ENCODE data around the gene KIF15.

KIF15 gene

DNA sequence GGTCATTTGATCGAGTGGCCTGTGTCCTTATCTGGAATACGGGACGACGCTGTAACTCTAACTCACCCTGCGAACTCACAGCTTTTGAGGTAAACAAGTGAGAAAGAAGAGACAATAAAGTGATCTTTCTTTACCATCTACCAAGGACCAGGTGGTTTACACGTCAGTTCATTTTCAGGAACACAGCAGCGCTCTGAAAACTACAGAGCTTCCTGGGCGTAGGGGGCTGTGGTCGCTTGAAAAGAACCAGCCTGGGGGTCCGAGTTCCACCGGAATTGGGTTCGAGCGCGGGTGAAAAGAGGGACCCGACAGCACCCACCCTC, 532 bp upstream of the KIF15 start:
- H3K9ac ChIP-seq (ENCODE audit: low read depth, low read length): peak overlapping the region; percentile 88
- peak overlapping the region; percentile 89 for H2AFZ ChIP-seq (ENCODE audit: low read depth, low read length)
- H3K4me2 ChIP-seq (ENCODE audit: insufficient read depth, low read length): peak overlapping the region; percentile 87
- H3K27ac ChIP-seq (ENCODE audit: low read length): peak overlapping the region; percentile 95
- no peaks in the 10 kb centered on the region for H3K27me3 ChIP-seq (ENCODE audit: insufficient read depth, low read length, poor library complexity)
- peak overlapping the region; percentile 95 to 96 for H3K4me3 ChIP-seq (ENCODE audit: low read depth in 1 of 2, low read length in 2 of 2)
- DNase-seq (no peak), ATAC-seq (ENCODE audit: insufficient read depth, low read depth) (no peak; the same call in 2 of the 3 replicates)
- peaks cover 4% of the 10 kb centered on the region; the same call in 1 of the 2 replicates for H4K20me1 ChIP-seq (ENCODE audit: insufficient read depth, low read length)
- H3K9me3 ChIP-seq (ENCODE audit: insufficient read depth, low read length, severe bottlenecking): peaks cover 9% of the 10 kb centered on the region
- peaks cover 55% of the 10 kb centered on the region for H3K4me1 ChIP-seq (ENCODE audit: insufficient read depth, low read length)
- H3K36me3 ChIP-seq (ENCODE audit: insufficient read depth, low read length): peaks cover 59% of the 10 kb centered on the region
- H3K79me2 ChIP-seq (ENCODE audit: insufficient read depth, low read length): peaks cover 97% of the 10 kb centered on the region
- TF ChIP-seq, protein P1, sequence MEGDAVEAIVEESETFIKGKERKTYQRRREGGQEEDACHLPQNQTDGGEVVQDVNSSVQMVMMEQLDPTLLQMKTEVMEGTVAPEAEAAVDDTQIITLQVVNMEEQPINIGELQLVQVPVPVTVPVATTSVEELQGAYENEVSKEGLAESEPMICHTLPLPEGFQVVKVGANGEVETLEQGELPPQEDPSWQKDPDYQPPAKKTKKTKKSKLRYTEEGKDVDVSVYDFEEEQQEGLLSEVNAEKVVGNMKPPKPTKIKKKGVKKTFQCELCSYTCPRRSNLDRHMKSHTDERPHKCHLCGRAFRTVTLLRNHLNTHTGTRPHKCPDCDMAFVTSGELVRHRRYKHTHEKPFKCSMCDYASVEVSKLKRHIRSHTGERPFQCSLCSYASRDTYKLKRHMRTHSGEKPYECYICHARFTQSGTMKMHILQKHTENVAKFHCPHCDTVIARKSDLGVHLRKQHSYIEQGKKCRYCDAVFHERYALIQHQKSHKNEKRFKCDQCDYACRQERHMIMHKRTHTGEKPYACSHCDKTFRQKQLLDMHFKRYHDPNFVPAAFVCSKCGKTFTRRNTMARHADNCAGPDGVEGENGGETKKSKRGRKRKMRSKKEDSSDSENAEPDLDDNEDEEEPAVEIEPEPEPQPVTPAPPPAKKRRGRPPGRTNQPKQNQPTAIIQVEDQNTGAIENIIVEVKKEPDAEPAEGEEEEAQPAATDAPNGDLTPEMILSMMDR (IDR thresholded peaks at IDR 0.05; ENCODE audit: borderline replicate concordance, extremely low read depth, low read length, poor library complexity, severe bottlenecking): no peak
- TF ChIP-seq EZH2 (IDR thresholded peaks at IDR 0.05; ENCODE audit: borderline replicate concordance, low read depth, low read length, severe bottlenecking): no peak

DNA sequence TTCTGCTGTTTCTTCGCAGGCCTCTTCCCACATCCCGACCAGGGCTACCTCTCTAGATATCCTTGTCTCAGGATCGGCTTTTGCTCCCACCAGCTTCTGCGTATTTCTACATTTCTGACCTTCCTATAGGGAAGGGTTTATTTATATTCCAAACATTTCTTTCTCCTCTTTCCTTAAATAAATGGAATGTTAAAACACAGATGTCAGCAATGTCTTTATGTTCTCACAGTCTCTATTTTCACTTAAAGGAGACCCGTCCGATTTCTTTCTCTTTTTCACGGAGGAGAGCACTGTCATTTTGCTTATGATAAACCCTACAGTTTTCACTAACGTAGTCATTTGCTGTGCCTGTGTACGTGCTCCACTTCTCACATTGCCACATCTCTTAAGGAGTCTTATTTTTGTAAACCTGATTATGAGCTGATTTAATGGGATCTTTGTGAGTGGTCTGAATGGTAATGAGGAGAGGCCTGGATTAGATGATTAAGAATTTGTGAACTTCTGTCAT, 630 bp downstream of the KIF15 start:
- no peak for TF ChIP-seq EZH2 (IDR thresholded peaks at IDR 0.05; ENCODE audit: borderline replicate concordance, low read depth, low read length, severe bottlenecking)
- TF ChIP-seq, protein P1 (IDR thresholded peaks at IDR 0.05; ENCODE audit: borderline replicate concordance, extremely low read depth, low read length, poor library complexity, severe bottlenecking): no peak
- Histone ChIP-seq H4K20me1 (ENCODE audit: insufficient read depth, low read length) (peaks cover 5% of the 10 kb centered on the region; the same call in 1 of the 2 replicates), H3K79me2 (ENCODE audit: insufficient read depth, low read length) (peaks cover 96% of the 10 kb centered on the region), H2AFZ (ENCODE audit: low read depth, low read length) (peak overlapping the region; percentile 89), H3K9ac (ENCODE audit: low read depth, low read length) (peak overlapping the region; percentile 88), H3K4me3 (ENCODE audit: low read depth in 1 of 2, low read length in 2 of 2) (peak overlapping the region; percentile 95 to 96), H3K4me2 (ENCODE audit: insufficient read depth, low read length) (peak overlapping the region; percentile 70), H3K27ac (ENCODE audit: low read length) (peak overlapping the region; percentile 95), H3K27me3 (ENCODE audit: insufficient read depth, low read length, poor library complexity) (no peaks in the 10 kb centered on the region), H3K4me1 (ENCODE audit: insufficient read depth, low read length) (peaks cover 59% of the 10 kb centered on the region), H3K9me3 (ENCODE audit: insufficient read depth, low read length, severe bottlenecking) (peaks cover 14% of the 10 kb centered on the region), H3K36me3 (ENCODE audit: insufficient read depth, low read length) (peaks cover 61% of the 10 kb centered on the region)
- DNase-seq (no peak), ATAC-seq (ENCODE audit: insufficient read depth, low read depth) (no peak)

DNA sequence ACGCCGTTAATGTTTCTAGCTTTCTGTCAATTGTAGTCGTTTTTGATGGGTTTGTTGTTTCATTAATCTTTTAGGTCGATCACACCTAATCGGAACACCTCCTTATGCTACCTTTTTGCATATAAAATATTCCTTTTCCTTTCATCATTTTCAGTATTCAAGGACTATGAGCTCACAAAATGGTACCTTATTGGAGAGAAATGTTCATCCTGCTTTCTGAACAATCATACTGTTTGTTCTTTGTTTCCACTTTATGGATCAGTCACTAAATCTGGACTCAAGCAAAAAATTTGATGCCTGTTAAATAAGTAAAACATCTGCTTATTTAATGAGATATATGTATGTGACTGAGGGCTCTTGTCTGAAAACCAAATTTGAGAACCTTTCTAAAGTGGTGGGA, 1.1 kb downstream of the KIF15 start:
- H3K9ac ChIP-seq (ENCODE audit: low read depth, low read length): peak overlapping the region; percentile 88
- H3K36me3 ChIP-seq (ENCODE audit: insufficient read depth, low read length): peaks cover 60% of the 10 kb centered on the region
- peaks cover 55% of the 10 kb centered on the region for H3K4me1 ChIP-seq (ENCODE audit: insufficient read depth, low read length)
- no peaks in the 10 kb centered on the region for H3K27me3 ChIP-seq (ENCODE audit: insufficient read depth, low read length, poor library complexity)
- H2AFZ ChIP-seq (ENCODE audit: low read depth, low read length): peak overlapping the region; percentile 89
- peak overlapping the region; percentile 70 for H3K4me2 ChIP-seq (ENCODE audit: insufficient read depth, low read length)
- DNase-seq: no peak
- H3K9me3 ChIP-seq (ENCODE audit: insufficient read depth, low read length, severe bottlenecking): peaks cover 14% of the 10 kb centered on the region
- H4K20me1 ChIP-seq (ENCODE audit: insufficient read depth, low read length): peaks cover 4% of the 10 kb centered on the region; the same call in 1 of the 2 replicates
- ATAC-seq (ENCODE audit: insufficient read depth, low read depth): no peak
- H3K27ac ChIP-seq (ENCODE audit: low read length): peak overlapping the region; percentile 95
- peaks cover 96% of the 10 kb centered on the region for H3K79me2 ChIP-seq (ENCODE audit: insufficient read depth, low read length)
- TF ChIP-seq, protein P1 (IDR thresholded peaks at IDR 0.05; ENCODE audit: borderline replicate concordance, extremely low read depth, low read length, poor library complexity, severe bottlenecking): no peak
- no peak for TF ChIP-seq EZH2 (IDR thresholded peaks at IDR 0.05; ENCODE audit: borderline replicate concordance, low read depth, low read length, severe bottlenecking)
- H3K4me3 ChIP-seq (ENCODE audit: low read depth in 1 of 2, low read length in 2 of 2): peak overlapping the region; percentile 95 to 96

Data from DND-41 (cell line).